ENCODE measurements around the gene FAM72D. TPM values are rescaled to one million over a fixed set of nuclear protein-coding genes. Genes with fewer than 3 reads are reported as not detected.
"Not testable (repeated sequence)": the region's sequence is repeated elsewhere in the genome, so short reads cannot be mapped to it uniquely, and the experiment has no call there.

FAM72D gene
- total RNA-seq, 1 experiment from 2014 or later, result 9.8 TPM

DNA sequence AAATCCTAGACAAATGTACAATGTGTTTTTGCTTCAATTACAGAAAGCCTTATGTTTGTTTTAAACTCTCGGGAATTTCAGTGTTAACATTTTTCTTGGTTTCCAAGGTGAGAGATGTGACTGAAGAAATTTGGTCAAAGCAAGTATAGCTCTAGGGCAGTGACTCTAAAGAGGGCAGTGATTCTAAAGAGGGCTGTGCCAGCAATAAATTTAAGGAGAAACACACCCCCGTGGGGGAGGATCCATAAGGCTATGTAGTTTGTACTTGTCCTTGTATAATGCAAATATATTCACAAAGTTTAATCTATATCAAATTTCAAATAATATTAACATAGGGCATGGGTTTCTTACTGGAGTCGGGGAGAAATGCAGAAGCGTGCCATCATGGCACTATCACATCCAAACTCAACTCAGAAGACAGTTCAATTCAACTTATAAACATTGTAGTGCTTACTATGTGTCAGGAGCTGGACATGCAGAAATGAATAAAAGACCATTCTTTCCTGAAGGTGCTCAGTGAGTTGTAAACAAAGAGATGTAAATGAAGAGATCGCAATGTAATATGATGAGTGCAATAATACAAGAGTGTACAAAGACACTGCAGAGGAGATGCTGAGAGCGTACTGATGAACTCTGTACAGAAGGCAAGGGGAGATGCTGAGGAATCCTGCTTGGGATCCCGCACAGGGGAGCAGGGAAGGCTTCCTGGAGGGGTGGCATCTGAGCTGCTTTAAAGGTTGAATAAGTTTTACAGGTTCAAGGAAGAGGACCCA is 13.1 kb upstream of the FAM72D start:
- DNase-seq (ENCODE audit: low read depth), result not testable (repeated sequence)

DNA sequence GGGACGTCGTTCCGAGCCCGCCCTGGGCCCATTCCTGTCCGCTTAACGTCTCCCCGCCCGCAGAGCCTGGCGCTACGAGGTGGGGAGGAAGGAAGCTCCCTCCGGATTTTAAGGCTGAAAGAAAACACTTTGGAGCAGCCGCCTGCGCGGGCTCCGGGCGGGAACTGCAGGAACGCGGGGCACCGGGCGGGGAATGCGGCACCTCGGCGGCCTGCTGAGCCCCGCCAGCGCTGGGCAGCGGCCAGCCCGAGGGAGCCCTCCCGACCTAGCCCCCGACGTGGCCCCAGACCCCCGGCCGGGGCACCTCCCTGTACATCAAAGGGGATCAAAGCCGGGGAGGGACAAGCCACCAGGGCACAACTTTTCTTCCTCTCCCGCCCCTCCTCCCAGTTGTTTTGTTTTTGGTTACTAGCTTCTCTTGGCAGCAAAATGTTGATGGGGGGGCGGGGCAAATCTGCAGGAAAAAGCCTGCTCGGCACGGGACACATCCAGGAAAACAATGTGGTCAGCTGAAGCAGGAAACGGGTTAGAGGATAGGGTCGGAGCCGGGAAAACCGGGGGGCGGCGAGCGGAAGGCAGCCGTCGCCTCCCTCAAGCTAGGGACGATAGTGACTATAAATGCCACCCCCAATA is 2.1 kb upstream of the FAM72D start:
- DNase-seq (ENCODE audit: low read depth), result peak; percentile 0

DNA sequence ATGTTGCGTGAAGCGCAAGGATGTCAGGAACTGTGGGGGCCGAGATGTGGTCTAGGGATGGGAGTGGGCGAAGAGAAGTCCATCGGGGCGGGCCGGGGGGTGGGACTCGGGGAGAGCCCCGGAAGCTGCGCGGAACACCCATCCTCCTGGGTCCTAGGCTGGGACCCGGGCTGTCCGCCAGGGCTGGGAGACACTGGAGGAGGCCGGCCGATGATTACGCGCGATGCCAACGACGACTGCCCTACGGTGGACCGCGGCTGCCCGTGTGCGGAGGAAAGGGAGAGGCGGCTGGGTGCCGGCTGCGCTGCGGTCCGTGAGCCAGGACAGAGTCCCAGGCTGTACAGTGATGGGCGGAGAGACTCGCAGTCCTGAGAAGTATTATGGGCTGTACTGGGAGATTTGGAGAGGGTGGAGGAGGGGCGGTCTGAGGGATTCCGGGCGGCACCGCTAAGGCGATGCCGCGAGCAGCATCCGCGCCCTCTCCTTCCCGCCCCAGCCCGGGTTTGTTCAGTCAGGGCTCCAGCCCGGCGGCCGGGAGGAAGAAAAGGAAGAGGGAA is 1.0 kb upstream of the FAM72D start:
- DNase-seq (ENCODE audit: low read depth), result not testable (repeated sequence)

DNA sequence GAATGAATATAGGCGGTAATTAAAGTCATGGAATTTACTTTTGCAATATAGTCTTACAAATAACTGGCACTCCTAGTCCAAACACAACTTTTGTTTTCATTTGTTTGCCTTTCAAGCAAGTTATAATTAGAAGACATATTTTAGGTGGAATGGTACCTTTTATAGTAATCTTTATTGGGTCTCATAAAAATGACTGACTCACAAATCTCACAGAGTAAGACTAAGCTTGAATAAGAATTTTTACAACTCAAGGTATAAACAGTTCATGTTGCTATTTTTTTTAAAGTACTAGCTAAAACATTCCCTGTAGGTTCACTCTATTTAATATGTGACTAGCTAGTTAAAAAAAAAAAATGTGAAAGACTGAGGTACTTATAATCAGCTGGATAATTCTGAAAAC is 6.0 kb downstream of the FAM72D start:
- DNase-seq (ENCODE audit: low read depth), result not testable (repeated sequence)

DNA sequence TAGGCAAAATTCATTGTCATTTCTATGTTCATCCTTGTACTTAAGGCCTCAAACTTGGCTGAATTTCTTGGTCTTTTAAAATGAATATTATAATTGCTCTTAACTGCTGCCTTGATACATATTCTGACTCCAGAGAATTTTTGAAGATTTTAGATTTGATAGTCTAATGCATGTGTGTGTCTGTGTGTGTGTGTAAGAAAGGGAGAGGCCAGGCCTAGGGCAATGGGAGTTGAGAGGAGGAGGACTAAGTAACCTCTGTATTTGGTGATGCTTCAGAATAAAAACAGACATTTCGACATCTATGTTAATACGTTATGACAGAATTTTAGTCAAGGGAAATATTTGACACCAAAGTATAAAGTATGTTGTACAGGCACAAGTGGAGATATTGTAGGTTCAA is 7.5 kb downstream of the FAM72D start:
- DNase-seq (ENCODE audit: low read depth), result not testable (repeated sequence)

DNA sequence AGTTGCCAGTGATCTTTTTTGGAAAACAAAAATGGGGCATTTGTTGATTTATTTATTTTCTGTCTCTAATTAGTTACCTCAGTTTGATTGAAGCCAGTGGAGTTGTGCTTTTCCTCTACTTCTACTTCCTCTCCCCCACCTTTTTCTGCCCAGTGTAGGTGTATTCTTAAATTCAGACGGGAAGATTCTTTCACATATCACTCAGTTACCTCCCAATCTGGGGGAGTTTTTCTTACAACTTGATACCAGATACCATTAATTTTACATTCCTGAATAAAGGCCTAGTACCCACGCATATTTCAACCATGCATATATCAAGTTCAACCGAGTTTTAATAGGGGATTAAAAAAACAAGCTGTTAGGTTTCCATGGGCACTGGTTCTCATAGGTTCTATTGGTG is 15.9 kb downstream of the FAM72D start:
- DNase-seq (ENCODE audit: low read depth), result not testable (repeated sequence)

DNA sequence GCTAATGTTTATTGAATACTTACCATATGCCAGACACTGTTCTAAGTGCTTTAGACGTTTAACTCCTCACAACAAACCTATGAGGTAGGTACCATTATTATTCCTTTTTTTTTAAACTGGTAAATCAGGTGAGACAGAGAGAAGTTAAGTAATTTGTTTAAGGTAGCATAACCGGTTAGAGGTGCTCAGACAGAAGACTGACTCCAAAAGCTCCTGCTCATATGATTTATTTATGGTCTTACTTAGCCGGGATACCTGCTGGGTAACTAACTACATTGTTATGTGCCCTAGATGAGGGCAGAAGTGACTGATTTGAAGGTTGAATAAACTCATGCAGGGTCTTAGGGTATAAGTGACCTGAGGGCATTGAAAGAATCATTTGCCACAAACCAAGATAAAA is 16.9 kb downstream of the FAM72D start:
- DNase-seq (ENCODE audit: low read depth), result not testable (repeated sequence)

DNA sequence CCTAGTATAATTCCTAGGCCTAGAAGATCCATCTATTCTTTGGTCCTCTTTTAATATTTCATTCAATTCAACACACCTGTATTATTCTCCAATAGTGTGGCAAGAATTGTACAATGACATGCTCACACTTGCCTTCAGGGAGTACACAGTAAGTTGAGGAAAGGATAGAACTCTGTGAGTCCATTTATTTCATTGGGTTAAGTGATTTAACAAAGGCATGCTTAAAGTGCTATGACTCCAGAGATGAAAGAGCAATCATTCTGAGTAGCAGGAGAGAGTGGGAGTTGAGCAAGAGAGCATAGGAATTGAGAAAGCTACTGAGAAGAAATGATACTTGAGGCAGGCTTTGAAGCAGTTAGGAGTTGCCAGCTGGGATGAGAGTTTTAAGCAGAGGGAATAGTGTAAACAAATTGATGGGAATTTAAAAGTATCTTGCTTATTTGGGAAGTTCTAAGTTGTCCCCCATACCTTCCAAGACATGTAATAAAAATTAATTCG is 18.8 kb downstream of the FAM72D start:
- DNase-seq (ENCODE audit: low read depth), result not testable (repeated sequence)

DNA sequence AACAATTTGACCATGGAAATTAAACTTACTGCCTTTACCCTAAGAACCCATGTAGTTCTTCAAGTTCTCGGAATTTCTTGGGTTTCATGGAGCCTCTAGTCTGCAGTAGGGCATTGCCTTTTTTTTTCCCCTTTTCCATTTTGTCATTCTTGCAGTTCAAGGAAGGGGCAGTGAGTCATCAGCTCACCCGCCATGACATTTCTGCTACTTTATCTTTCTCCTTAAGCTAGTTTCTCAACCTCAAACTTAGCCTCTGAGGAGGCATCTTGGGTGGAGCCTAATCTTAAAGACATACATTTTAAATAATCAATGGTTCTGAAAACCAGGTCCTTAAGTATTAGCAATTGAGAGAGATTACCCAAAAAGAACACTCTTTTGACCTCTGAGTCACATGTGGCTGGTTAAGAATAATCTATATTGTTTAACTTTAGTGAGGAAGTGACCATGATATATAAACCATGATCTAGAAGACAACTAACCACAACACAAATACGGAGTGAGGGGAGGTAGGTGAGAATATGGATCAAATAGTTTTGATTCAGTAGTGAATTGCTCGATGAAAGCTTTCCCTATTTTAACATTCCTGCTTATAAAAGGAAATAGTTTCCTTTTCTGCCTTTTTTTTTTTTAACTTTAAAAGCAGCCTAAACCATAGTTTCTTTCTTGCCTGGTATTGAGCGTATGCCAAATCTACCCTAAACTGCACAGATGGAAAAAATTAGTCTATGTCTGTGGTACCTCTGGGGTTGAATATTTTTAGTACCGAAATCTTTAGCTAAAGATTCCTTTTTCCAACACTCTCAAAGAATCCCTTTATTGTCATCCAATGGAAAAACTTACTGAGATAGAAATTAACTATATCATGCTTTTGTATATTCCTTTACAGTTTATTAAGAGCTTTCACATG is 20.1 kb downstream of the FAM72D start:
- not testable (repeated sequence) for DNase-seq (ENCODE audit: low read depth)

DNA sequence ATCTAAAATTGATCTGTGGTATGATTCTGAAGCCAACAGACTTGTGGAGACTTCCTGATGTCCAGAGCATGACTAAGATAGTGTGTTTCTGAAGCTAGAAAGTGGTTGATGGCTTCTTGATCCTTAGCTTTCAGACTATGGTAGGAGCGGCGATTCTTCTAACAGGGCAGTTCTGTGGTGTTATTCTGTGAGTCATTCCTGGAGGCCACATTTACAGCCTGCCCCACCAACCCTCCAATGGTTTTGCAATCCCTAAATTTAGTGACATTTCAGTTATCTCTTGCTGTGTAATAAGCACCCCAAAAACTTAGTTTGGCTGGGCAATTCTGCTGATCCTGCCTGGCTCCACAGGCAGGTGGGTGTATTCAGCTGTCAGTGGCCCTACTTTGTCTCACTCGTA is 24.1 kb downstream of the FAM72D start:
- not testable (repeated sequence) for DNase-seq (ENCODE audit: low read depth)

DNA sequence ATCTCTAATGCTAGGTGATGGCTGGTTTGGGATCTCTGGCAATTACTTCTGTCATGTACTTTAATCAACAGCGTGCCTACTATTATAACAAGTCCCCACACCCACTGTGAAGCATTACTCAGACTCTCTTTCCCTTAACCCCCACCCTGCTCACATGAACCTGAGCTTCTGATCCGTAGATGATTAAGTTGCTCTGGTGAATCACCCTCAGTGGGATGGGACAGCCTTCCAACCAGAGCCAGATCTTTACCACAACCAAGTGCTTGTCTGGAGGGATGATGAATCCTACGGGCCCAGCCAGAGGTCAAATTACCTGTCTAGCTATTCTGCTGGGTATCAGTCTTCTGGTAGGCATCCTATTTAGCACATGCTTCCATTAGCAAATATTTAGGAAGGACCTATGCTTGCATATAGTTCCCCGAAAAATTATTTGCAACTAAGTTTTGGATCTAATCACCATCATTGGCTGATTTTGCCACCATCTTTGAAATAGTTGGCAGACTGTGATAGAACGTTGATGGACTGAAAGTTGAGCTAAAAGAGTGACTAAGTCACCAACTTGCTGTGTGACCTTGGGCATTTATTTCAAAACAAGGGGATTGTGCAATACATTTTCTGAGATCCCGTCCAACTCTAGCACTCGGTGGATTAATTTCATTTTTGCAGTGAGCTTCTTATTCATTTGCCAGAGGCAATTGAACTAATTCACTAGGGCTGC is 26.7 kb downstream of the FAM72D start:
- DNase-seq (ENCODE audit: low read depth), result not testable (repeated sequence)

DNA sequence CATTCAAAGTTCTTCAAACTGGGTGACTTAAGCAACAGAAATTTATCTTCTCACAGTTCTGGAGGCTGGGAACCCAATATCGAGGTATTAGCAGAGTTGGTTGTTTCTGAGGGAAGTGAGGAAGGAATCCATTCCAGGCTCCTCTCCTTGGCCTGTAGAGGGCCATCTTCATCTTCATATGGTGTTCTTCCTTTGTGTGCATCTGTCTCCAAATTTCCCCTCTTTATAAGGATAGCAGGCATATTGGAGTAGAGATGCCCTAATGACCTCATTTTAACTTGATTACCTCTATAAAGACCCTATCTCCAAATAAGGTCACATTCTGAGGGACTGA is 27.3 kb downstream of the FAM72D start:
- DNase-seq (ENCODE audit: low read depth), result not testable (repeated sequence)

DNA sequence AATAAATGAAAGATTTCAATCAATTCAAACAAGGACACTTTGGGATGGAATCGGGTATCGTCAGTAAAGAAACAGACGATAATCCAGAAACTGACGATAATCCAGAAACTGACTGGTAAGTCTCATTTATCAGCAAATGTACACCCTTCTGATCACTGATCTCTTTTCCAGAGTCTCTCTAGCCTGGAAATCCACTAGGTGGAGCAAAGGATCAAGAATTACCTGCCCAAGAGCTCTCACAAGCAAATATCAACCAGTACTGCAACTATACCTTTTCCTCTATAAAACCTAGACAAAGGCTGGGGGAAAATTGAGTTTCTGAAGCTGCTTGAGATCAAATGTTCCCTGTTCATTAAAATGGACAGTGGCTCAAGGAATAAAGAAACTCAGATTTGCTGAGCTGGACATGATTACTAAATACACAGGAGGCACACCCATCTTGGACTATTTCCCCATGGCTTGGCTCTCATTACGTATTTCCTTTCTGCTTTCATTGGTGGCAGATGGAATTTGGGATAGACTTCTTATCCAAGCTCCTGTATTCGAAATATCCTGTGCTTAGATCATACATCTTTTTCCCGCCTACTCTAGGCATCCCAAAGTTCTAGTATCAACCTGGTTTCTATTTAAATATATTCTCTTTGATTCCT is 28.3 kb downstream of the FAM72D start:
- DNase-seq (ENCODE audit: low read depth), result not testable (repeated sequence)

DNA sequence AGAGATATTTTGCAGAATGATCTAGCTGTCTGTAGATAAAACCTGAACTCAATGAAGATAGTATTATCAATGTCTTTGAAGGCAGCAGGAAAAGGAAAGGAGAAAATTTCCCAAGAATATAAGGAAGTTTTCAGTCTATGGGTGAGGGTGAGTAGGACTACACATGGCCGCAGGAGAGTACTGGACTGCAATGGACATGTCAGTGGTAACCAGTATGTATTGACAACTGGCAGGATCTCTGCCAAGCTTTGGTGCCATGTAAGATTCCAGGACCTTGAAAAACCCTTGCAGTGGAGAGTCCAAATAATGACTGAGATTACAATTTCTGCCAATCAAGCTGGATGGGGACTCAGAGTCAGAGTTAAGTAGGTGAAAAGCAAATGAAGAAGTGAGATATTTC is 29.3 kb downstream of the FAM72D start:
- DNase-seq (ENCODE audit: low read depth), result not testable (repeated sequence)

DNA sequence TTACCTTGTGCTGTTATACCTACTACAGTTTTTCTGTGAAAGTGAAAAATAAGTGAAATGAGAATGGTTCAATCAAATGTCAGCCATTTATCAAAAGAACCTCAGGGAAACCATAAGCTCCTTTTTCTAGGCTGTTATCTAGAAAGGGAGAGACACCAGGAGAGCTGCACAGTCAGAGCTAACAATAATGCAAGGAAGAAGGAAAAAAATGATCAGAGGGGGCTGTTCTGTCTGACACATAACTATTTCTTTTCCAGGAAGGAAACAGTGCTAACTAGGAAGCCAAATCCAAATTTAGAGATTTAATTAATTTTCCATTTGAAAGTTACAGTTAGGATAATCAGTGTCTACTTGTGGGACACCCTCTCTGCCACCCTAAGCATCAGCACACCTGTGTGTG is 31.4 kb downstream of the FAM72D start:
- not testable (repeated sequence) for DNase-seq (ENCODE audit: low read depth)

DNA sequence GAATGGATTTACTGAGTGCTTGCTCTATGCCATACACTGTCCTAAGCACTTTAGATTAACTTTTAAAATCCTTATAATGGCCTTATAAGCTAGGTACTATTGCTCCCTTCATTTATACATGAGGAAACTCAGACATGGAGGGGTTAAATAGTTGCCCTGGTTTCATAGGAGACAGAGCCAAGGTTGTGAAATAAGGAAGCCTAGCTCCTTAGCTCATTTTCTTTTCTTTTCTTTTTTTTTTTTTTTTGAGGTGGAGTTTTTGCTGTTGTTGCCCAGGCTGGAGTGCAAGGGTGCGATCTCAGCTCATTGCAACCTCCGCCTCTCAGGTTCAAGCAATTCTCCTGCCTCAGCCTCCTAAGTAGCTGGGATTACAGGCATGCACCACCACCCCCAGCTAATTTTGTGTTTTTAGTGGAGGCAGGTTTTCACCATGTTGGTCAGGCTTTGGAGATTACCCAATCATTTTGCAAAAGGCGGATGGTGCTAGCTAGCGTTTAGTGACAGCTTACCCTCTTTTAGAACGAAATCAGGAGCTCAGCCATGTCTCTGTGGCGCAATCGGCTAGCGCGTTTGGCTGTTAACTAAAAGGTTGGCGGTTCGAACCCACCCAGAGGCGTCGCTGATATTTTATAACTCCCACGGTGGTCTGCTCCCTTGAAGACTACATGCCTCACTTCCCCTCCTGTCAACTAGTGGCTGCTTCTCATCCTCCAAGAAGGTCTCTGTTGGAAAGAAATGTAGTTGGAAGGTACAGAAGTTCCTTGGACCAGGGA is 33.1 kb downstream of the FAM72D start:
- DNase-seq (ENCODE audit: low read depth), result peak; percentile 10

DNA sequence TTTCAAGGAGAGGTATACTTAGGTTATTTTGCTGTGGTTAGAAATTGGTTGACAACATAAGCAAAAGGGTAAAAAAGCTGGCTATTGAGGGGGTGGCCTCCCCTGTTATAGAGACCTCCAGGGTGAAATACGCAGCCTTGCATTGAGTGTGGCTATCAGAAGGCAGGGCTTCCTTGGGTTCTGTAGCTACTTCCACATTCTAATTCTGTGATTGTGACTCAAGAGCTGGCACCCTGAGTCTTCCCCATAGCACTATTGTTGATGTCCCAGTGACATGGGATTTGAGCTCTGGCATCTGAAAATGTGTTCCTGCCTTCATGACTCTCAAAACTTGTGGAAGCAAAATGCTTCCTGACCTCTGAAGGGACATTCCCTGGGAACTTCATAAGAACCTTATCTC is 38.7 kb downstream of the FAM72D start:
- DNase-seq (ENCODE audit: low read depth), result not testable (repeated sequence)

DNA sequence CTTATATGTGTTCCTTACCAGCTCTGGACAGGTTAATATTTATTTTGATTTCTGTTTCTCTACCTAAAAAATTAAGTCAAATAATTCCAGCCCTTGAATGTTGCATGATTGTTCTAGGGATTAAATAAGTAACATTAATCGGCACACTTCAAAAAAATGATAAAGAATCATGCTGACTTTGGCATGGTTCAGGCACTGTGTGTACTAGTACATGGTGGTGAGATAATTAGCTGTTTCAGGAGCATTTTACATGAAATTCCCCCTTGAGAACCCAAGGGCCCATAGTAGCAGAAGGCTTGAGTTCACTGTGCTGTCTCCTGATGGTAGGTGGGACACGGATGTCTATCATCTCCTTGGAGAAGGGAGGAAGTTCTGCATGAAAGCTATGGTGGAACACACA is 44.8 kb downstream of the FAM72D start:
- not testable (repeated sequence) for DNase-seq (ENCODE audit: low read depth)

DNA sequence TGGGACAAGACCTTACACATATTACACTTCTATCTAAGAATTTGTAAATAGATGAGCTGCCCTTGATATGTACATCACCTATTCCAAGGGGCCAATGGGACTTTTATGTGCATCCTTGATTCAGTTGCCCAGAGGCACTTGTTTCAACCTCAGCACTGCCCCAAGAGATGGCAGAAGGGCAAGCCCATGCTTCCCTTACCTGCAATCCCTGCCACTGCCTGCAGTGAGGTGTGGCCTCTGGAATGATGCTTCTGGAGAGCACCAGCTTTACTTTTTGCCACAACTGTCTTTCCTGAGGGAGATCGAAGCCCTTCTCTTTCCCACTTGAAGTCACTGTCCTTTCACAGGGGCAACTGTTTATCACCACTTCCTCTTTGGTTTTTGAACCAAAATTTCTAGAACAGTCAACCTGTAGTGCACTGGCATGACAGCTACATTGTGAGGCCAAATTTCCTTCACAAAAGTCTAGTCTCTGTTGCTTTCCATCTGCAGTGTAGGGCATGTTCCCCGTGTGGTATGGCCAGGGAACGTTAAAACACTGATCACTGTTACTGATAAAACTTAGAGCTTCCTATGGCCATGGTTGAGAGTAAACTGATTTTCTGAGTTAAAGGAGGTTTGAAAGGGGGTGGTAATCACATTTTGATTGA is 48.6 kb downstream of the FAM72D start:
- DNase-seq (ENCODE audit: low read depth), result not testable (repeated sequence)
